Measurements from ENCODE around the gene CR1L.

The CR1L gene

DNA sequence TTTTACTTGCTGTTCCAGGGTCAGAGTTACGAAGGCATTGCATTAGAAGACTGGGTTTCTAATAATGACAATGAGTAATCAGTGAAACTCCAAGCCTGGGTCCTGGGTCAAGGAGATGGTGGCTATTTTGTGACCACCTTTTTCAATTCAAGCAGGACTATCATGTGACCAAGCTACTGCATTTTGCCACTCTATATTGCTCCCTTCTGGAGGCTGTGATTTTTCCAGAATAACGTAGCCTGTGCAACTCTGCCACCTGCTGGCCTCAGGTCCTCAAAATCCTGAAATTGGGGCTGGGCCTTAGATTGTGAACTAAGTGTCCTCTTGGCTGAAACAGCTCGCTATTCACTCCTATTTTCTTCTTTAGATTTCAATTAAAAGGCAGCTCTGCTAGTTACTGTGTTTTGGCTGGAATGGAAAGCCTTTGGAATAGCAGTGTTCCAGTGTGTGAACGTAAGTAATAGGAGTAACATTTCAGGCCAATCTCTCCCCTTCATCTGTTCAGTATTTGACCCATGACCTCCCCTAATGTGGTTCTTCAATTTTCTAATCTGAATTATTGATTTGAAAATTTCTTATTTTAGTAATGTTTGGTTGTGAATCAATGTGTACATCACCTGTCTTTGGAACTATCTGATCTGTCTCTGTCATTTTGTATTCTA, 54.0 kb downstream of the CR1L start:
- TF ChIP-seq CREB1 (IDR thresholded peaks at IDR 0.05; ENCODE audit: low read depth) (no peak), NFIC (IDR thresholded peaks at IDR 0.05) (no peak), CEBPB (IDR thresholded peaks at IDR 0.05) (no peak), FOXM1 (IDR thresholded peaks at IDR 0.05; ENCODE audit: borderline replicate concordance, low read depth) (no peak), EGR1 (IDR thresholded peaks at IDR 0.05) (no peak), TEAD4 (IDR thresholded peaks at IDR 0.05) (no peak), YY1 (IDR thresholded peaks at IDR 0.05; ENCODE audit: low read depth) (0 out of 2 replicates have a peak, but pooled peaks have one; percentile 13), TAF1 (IDR thresholded peaks at IDR 0.05; ENCODE audit: low read depth) (no peak), TCF12 (IDR thresholded peaks at IDR 0.05; ENCODE audit: low read depth) (no peak), ZBTB7A (IDR thresholded peaks at IDR 0.05; ENCODE audit: low read depth) (no peak), EP300 (IDR thresholded peaks at IDR 0.05; ENCODE audit: borderline replicate concordance) (no peak), RAD21 (IDR thresholded peaks at IDR 0.05; ENCODE audit: low read depth) (peak; percentile 75)
- TF ChIP-seq, protein P1, sequence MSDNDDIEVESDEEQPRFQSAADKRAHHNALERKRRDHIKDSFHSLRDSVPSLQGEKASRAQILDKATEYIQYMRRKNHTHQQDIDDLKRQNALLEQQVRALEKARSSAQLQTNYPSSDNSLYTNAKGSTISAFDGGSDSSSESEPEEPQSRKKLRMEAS (IDR thresholded peaks at IDR 0.05): no peak
- TF ChIP-seq, protein P2, sequence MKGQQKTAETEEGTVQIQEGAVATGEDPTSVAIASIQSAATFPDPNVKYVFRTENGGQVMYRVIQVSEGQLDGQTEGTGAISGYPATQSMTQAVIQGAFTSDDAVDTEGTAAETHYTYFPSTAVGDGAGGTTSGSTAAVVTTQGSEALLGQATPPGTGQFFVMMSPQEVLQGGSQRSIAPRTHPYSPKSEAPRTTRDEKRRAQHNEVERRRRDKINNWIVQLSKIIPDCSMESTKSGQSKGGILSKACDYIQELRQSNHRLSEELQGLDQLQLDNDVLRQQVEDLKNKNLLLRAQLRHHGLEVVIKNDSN (IDR thresholded peaks at IDR 0.05): peak; percentile 75
- TF ChIP-seq, protein P3, sequence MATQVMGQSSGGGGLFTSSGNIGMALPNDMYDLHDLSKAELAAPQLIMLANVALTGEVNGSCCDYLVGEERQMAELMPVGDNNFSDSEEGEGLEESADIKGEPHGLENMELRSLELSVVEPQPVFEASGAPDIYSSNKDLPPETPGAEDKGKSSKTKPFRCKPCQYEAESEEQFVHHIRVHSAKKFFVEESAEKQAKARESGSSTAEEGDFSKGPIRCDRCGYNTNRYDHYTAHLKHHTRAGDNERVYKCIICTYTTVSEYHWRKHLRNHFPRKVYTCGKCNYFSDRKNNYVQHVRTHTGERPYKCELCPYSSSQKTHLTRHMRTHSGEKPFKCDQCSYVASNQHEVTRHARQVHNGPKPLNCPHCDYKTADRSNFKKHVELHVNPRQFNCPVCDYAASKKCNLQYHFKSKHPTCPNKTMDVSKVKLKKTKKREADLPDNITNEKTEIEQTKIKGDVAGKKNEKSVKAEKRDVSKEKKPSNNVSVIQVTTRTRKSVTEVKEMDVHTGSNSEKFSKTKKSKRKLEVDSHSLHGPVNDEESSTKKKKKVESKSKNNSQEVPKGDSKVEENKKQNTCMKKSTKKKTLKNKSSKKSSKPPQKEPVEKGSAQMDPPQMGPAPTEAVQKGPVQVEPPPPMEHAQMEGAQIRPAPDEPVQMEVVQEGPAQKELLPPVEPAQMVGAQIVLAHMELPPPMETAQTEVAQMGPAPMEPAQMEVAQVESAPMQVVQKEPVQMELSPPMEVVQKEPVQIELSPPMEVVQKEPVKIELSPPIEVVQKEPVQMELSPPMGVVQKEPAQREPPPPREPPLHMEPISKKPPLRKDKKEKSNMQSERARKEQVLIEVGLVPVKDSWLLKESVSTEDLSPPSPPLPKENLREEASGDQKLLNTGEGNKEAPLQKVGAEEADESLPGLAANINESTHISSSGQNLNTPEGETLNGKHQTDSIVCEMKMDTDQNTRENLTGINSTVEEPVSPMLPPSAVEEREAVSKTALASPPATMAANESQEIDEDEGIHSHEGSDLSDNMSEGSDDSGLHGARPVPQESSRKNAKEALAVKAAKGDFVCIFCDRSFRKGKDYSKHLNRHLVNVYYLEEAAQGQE (IDR thresholded peaks at IDR 0.05; ENCODE audit: low read depth): no peak

DNA sequence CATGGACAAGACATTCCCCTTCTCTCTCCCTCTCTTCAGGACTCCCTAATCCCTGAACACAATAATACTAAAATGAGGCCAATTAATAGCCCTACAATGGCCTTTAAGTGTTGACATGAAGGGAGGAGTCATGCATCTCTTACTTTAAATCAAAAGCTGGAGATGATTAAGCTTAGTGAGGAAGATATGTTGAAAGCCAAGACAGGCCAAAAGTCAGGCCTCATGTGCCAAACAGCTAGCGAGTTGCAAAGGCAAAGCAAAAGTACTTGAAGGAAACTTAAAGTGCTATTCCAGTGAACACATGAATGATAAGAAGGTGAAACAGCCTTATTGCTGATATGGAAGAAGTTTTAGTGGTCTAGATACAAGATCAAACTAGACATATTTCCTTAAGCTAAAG, 57.4 kb downstream of the CR1L start:
- no peak for TF ChIP-seq YY1 (IDR thresholded peaks at IDR 0.05; ENCODE audit: low read depth)
- TF ChIP-seq EP300 (IDR thresholded peaks at IDR 0.05; ENCODE audit: borderline replicate concordance): no peak
- TF ChIP-seq, protein P3 (IDR thresholded peaks at IDR 0.05; ENCODE audit: low read depth): no peak

DNA sequence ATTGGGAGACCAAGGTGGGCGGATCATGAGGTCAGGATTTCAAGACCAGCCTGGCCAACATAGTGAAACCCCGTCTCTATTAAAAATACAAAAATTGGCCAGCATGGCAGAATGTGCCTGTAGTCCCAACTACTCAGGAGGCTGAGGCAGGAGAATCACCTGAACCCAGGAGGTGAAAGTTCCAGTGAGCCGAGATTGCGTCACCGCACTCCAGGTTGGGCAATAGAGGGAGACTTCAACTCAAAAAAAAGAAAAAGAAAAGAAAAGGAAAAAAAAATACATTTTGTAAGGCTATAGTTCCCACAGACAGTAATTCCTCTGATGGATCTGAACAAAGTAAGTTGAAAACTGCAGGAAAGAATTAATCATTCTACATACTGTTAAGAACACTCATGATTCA, 58.8 kb downstream of the CR1L start:
- TF ChIP-seq EP300 (IDR thresholded peaks at IDR 0.05; ENCODE audit: borderline replicate concordance): no peak
- TF ChIP-seq CEBPB (IDR thresholded peaks at IDR 0.05): peak; percentile 62
- TF ChIP-seq, protein P3 (IDR thresholded peaks at IDR 0.05; ENCODE audit: low read depth): no peak

DNA sequence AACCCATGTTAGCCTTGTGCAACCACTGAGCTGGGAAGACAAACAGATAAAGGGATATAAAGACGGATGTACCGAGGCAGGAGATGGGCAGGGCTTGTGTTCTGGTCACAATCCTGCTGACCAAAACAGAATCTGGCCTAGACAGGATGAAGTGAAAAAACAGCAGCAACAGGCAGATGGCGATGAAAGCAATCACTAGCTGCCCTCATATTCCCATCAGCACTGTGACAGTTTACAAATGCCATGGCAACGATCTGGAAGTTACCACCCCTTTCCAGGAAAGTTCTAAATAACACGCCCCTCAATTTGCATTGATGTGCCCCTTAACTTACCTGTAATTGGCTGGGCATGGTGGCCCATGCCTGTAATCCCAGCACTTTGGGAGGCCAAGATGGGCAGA, 66.4 kb downstream of the CR1L start:
- TF ChIP-seq TEAD4 (IDR thresholded peaks at IDR 0.05) (no peak), RAD21 (IDR thresholded peaks at IDR 0.05; ENCODE audit: low read depth) (peak; percentile 43)

DNA sequence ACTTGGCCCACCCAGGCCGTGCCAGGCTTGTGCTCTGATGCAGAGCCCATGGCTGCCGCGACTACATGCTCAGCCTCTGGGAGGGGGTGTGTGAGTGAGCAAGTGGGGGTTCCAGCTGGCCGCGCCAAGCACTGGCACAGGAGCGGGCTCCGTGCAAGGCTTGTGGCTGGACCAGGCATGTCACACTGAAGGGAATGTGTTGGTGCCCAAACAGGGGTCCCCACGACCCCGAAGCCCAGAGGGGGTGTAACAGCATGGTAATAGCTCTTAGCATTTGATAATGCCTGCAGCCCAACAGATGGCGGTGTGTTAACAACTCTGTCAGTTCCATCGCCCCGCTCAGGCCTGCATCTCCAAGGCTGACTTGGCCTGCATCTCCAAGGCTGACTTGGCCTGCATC, 68.6 kb downstream of the CR1L start:
- TF ChIP-seq YY1 (IDR thresholded peaks at IDR 0.05; ENCODE audit: low read depth) (no peak), FOXM1 (IDR thresholded peaks at IDR 0.05; ENCODE audit: borderline replicate concordance, low read depth) (no peak), RAD21 (IDR thresholded peaks at IDR 0.05; ENCODE audit: low read depth) (no peak), TCF12 (IDR thresholded peaks at IDR 0.05; ENCODE audit: low read depth) (no peak), CEBPB (IDR thresholded peaks at IDR 0.05) (no peak), TAF1 (IDR thresholded peaks at IDR 0.05; ENCODE audit: low read depth) (no peak), NFIC (IDR thresholded peaks at IDR 0.05) (no peak), TEAD4 (IDR thresholded peaks at IDR 0.05) (no peak), EP300 (IDR thresholded peaks at IDR 0.05; ENCODE audit: borderline replicate concordance) (no peak), ZBTB7A (IDR thresholded peaks at IDR 0.05; ENCODE audit: low read depth) (no peak), EGR1 (IDR thresholded peaks at IDR 0.05) (no peak), CREB1 (IDR thresholded peaks at IDR 0.05; ENCODE audit: low read depth) (no peak)
- TF ChIP-seq, protein P2 (IDR thresholded peaks at IDR 0.05): no peak
- TF ChIP-seq, protein P3 (IDR thresholded peaks at IDR 0.05; ENCODE audit: low read depth): no peak
- TF ChIP-seq, protein P1 (IDR thresholded peaks at IDR 0.05): no peak
